ENCODE data around the gene HDAC4.

Gene HDAC4

DNA sequence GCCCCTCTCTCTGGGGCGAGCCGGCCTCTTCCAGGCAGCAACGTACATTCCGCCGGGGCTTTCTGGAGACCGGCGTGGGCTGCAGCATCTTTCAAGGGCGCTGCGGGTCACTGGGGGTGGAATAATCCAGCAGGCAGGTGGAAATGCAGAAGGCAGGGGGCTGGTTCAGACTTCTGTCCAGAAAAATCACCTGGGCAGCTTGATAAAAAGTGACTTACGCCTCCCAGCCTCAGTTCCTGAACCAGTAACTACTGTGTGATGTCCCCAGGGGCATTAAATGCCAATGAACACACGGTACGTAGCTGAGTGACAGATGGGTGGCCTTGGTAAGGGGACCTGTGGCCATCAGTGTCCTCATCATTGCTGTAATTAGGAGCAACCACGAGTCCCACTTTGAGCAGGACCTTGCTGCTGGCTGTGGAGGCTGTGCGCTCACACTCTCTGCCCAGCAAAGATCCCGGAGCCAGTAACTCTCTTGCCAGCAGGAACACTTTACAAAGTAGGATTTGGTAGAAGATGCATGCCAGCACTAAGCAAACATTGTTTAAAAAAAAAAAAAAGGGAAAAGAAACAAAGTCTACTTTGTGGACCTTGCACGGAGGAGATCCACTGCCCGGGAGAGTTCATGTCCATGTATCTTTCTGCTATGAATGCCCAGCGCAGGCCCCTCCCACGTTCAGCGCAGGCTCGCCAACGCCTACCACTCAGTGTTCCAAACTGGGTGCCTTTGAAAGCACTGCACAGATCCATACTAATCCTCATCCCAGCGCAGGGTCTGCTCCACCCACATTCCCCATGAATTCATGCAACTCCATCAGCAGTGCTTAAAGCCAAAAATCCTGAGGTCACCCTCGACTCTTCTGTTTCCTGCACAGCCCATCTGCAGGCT lies 177.3 kb downstream of the HDAC4 start:
- Histone ChIP-seq H3K4me3 (no peak overlapping the region), H3K27ac (peak overlapping the region in 18 of 21 experiments; percentile 18 to 79 (median 62))

DNA sequence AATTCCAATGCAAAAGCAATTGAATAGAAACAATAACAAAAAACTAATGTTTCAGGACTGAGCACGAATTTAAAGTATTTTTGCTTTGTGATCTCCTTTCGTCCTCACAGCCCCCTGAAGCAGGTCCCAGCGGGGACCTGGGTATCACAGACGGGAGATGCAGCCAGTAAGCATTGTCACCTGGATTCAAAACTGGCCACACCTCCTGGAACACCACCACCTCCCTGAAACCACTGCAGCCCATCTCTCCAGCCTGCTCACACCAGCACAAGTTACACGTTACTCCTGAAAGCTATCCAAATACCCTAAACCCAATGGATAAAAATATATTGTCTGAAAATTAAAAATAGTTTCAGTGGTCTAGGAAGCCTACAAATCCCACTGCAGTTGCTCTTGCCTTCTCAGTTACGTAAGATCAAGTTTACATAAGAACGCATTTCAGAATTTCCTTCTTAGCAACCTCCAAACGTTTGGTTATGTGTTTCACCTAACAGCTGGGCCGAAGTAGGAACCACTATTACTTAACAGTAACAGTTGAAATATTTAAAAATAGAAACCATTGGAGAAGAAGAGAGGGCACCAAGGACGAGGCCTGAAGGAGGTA lies 178.0 kb downstream of the HDAC4 start:
- Histone ChIP-seq H3K27ac (peak overlapping the region in 18 of 21 experiments; percentile 18 to 79 (median 58)), H3K4me3 (no peak overlapping the region)

DNA sequence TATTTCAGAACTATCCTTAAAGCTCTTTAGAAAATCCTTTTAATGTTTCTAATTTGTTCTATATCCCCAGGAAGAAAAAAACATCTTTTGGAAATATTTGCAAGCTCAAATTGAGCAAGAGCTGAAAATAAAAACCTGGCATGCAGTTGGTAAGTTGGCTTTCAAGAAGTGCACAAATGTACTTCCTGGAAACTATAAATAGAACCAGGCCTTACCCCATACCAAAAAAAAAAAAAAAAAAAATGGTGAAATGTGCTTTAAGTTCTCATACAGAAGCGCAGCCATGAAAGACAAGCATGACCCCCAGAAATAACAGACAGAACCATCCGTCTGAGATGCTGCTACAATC lies 178.5 kb downstream of the HDAC4 start:
- peak overlapping the region in 16 of 21 experiments; percentile 18 to 82 (median 70) for H3K27ac ChIP-seq
- H3K4me3 ChIP-seq: peak overlapping the region in 1 of 7 experiments; percentile 4

DNA sequence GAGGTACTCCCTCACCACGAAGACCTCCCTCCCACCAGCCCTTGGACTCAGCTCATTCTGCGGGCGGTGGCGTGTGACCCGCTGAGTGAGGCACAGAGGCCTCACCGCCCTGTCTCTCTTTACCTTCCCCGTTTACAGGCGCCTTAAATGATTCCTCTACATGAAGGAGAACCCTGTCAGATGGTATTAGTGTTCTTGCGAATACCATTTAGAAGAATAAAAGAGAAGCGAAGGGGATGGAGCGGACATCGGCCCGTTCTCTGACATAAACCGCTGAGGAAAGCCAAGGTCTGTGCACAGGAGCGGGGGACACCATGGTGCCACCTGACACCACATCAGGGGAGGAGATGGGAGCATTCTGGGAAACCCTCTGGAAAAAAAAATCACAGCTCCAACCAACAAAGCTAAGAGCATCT lies 179.8 kb downstream of the HDAC4 start:
- Histone ChIP-seq H3K27ac (peak overlapping the region in 17 of 21 experiments; percentile 18 to 80 (median 66)), H3K4me3 (no peak overlapping the region)

DNA sequence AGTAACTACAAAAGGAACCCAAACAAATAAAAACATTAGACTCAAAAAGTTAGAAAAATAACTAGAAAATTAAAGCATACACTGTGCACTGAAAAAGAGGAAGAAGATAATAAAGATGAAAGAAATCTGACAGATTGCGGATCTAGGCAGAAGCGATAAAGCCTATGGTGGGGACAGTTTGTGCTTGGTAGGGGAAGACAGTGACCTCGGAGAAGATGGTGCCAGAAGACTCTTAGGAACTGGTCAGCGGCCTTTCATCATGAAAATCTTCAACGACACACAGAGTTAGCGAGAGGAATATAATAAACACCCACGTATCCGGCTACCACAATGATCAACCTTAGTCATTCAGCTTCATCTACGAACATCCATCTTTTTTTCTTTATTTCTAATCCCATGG lies 180.5 kb downstream of the HDAC4 start:
- H3K27ac ChIP-seq: peak overlapping the region in 4 of 21 experiments; percentile 35 to 73 (median 66)

DNA sequence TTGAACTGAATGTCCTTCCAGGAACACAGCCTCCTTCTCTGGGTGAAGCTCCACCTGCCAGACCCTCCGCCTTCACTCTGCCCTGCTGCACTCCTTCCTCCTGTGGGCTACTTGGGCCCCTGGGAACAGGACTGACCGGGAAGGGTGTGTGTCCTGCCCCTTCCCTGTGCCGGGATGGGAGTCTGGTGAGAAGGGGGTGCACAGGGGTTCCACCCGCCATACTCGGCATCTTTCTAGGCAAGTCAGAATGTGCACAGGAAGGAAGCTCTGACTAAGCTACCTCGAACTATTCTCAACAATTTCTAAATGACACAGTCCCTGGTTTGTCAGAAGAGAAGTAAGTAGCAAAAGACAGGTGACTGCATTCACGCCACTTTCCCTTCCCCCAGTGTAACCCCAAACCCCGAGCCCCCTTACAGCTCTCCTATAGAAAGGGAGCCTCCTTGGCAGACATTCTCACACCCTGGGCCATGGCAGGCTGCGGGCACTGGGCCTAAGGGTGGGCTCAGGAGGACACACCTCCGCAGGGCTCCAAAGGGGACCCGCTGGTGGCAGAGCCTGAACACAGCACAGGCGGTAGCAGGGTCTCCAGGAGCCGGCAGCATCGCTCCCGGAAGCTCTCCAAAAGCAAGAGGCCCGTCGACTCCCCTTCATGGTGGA lies 184.1 kb downstream of the HDAC4 start:
- Histone ChIP-seq H3K27ac (peak overlapping the region in 2 of 21 experiments; percentile 1 to 28), H3K4me3 (no peak overlapping the region)

More for the DNA sequence above, 180.5 kb downstream of the HDAC4 start:
- no peak overlapping the region for H3K4me3 ChIP-seq

DNA sequence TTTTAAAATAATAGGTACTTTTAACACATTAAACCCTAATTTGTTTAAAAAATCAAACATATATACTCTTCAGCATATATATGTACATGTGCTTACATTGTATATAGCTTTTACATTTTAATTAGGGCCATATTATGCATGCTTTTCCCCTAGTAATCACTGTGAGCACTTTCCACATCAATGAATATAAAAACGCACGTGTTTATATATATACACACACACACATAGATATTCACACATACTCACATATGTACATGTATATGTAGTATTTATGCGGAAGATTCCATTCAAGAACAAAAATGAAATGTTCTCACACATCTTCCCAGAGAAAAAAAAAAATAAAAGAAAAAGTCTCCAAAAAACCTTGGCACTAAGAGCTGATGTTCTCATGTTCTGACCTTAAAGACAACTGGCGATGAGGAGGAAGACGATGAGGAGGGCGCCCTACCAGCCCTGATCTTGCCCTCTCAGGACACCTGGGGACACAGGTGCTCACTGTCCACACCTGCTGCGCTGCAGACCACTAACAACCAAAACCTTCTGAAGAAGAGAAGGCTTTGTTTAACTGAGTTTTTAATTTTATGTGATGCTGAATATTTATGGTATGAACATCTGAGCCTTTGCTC lies 184.7 kb downstream of the HDAC4 start:
- Histone ChIP-seq H3K4me3 (no peak overlapping the region), H3K27ac (peak overlapping the region in 1 of 21 experiments; percentile 1)

DNA sequence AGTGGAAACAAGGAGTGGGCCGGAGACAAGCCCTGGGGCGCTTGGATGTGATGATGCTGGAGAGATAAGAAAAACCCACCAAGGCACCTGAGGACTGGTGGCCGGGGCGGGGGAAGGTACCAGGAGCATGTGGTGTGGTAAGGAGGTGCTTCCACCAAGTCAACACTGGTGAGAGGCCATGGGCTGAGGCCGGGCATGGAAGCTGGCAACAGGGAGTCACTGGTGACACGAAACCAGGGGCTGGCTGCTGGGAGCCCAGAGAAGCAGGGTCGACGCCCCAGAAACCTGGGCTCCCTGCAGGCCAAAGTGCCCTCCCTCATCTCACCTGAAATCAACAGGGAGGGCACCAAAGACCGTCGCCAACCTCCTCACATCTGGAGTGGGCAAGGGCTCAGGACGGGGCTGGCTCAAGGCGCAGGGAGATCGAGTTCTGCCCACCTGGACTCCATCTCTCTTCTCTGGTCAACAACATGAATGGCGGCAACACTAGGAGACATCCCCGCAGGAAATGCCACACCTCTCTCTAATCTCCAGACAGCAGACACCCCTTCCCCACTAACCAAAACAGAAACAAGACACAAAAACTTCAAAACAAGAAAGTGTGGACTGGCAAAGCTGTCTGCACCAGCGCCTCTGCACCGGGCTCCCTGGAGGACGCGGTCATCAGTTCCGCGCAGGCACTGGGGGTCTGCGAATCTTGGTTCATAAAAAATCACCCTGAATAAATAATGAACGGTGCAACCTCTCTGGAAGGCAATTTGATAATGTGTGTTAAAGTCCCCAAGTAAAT lies 185.5 kb downstream of the HDAC4 start:
- Histone ChIP-seq H3K4me3 (no peak overlapping the region), H3K27ac (no peak overlapping the region)

DNA sequence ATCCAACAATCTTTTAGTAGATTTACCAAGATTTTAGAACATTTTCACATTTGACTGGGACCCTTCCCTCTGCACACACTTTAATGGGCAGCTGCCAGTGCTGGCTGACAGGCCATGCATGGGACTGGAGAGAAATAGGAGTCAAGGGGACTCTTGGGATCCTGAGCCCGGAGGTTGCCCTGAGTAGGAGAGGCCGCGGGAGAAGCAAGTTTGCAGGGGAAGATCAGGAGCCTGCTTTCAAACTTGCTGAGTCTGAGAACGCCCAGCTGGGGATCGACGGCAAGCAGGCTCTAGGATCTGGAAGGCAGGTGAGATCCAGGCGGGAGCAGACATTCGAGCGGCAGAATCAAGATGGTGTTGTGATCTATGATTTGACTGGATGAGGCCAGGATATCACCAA lies 186.1 kb downstream of the HDAC4 start:
- Histone ChIP-seq H3K4me3 (no peak overlapping the region), H3K27ac (no peak overlapping the region)

DNA sequence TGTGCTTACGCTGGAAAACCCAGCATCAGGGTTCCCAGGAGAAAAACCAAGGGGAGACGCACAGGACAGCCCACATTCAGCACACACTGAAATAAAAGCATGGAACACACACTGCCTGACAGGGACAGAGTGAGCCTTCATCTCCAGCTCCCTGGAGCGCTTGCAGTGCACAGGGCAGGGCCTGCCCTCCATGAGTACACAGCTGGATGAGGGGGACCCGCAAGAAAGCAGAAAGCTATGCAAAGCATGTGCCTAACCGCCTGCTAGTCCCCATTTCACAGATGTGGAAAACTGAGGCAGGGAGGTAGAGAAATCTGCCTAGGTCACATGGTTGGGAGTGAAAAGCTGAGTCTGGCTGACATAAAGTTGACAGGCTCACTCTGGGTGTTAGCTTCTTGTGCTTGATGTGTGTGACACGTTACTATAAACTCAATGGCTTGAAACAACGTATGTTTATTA lies 187.1 kb downstream of the HDAC4 start:
- H3K27ac ChIP-seq: peak overlapping the region in 1 of 21 experiments; percentile 10
- H3K4me3 ChIP-seq: no peak overlapping the region

DNA sequence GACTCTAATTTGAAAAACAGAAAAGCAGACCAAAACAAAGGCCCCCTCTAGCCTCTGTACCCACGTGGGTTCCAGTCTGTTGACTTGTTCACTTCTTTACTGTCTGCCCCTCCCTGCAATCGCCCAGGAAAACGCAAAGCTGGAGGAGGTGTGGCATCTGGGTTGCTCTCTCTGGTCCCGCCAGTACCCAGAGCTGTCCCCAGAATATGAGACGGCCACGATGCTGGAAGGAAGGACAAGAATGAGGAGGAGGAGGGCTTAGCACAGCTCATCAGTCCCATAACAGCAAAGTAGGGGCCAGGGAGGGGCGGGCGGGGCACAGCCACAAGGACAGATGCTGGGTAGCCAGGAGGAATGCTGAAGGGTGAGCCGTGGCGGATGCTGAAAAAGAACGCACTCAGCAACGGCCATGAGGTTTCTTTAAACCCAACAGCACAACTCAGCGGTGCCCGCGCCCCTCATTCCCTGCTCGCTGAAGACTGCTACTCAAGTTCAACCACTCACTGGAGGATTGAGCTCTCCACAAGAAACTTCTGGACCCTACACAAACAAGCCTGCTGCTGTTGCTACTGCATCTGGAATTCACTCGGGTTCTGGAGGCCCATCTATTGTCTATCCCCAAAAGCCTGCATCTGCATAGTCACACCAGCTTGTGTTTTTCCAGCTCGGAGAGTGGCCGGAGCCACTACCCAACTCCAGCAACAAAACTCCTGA lies 187.7 kb downstream of the HDAC4 start:
- H3K27ac ChIP-seq: peak overlapping the region in 3 of 21 experiments; percentile 4 to 35 (median 21)
- H3K4me3 ChIP-seq: no peak overlapping the region

DNA sequence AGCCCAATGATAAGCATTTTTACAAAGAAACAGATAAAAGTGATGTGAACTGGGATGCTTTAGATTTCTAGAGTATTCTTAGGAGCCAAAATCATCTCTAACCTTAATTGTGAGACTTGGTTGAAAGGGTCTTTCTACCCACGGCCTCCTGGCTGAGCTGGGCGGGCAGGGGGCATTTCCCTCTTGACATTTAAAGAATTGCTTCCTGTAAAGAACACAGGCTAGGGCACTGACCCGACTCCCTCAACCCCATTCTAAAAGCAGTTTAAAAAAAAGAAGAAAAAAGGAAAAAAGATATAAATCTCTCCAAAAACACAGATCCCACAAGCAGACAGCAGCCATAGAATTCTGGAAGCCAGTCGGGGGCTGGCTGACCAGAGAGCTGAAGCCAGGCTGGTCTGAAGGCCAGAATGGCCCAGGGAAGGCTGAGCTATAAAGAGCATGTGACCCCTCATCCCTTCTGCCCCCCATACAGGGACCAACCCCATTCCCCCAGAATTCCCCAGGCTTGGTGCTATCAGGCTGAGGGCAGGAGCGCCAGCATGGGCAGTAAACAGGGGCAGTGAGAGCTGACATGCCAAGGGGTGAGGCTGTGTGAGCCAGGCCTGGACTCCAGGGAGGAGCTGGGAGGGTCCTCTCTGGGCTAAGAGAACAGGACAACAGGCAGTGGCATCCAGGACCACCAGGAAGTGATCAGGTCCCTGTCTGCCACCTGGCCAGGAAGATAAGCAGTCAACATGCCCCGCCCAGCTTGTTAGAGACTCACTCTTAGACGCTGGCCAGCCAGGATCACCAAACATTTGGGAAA lies 188.5 kb downstream of the HDAC4 start:
- no peak overlapping the region for H3K4me3 ChIP-seq
- H3K27ac ChIP-seq: peak overlapping the region in 3 of 21 experiments; percentile 4 to 35 (median 21)

DNA sequence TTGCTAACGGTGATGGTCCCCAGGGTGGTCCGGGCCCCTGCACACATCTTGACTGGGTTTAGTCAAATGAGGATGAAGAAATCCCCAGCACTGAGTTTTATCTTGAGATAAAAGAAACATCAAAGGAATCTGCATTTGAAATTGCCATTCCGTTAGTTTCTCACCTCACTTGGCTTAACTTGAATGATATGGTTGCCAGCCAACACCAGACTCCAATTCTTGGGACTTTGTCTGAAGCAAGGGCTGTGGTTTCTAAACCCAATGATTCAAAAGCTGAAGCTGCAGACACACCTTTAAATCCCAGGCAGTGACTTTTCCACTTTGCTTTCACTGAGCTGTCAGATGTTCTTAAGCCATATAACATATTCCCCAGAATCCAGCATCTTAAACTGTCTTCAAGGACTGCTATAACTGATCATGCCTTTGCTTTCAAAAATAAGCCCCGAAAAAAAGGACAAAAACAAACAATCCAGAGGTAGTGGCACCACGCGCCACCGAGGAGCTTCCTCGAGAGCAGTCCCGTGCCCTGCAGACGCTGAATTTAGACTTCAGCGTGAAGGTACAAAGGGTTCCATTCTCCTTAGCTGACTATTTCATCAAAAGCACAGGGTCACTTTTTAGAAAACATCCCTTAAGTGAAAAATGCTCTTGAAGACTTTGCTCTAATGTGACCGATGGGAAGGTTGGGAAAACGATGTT lies 189.3 kb downstream of the HDAC4 start:
- H3K27ac ChIP-seq: no peak overlapping the region
- no peak overlapping the region for H3K4me3 ChIP-seq

DNA sequence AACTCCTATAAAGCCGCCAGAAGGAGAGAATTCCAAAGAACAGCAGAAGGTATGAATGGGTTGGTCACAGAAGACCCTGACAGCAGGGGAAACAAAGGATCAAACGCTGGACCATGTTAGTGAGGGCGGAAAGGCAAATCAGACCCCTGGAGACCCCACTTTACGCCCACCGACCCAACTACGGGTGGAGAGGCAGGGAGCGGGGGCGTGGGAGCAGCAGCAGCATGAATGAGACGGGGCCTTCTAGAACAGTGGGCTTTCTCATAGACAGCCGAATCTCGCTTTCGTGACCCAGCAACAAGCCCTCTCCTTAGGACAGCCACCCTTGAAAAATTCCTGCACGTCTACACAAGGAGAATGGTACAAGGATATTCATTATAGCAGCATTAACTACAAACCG lies 191.0 kb downstream of the HDAC4 start:
- H3K4me3 ChIP-seq: no peak overlapping the region

DNA sequence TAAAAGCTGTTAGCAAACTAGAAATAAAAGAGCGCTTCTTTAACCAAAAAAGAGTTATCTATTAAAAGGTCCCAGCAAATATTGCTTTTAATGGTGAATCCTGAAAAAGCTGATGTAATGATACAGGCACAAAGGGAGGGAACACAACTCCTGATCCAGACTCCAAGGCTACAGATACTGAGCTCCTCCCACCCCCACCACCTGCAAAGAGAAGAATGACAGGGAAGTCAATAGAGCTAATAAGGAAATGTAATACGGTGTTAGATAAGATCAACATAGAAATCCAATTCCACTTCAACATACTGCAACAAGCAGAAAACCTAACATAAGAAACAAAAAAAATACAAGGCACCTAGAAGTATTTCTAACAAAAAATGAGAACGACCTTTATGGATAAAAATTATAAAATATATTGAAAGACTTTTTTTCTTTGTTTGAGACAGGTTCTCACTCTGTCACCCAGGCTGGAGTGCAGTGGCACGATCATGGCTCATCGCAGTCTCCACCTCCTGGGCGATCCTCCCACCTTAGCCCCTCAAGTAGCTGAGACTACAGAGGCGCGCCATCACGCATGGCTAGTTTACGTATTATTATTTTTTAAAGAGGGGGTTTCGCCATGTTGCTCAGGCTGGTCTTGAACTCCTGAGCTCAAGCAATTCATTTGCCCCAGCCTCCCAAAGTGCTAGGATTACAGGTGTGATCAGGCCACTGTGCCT lies 192.2 kb downstream of the HDAC4 start:
- Histone ChIP-seq H3K4me3 (no peak overlapping the region), H3K27ac (no peak overlapping the region)

More for the DNA sequence above, 191.0 kb downstream of the HDAC4 start:
- H3K27ac ChIP-seq: no peak overlapping the region

DNA sequence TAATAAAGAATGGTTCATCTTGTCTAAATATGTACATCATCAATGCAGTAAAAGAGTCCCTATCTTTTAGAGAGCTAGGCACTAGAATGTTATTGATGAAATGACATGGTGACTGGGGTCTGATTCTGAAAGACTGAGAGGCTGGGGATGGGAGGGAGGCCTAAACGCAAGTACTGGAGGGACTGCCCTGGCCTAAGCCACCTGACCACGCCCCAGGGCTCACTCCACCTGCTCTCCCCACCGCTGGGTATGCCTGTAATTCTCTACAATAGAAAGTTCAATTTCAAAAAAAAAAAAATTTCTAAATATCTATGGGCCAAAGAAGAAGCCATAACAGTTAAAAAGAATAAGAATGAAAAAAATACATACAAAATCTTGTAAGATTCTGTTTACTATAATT lies 194.0 kb downstream of the HDAC4 start:
- H3K27ac ChIP-seq: no peak overlapping the region
- H3K4me3 ChIP-seq: no peak overlapping the region

DNA sequence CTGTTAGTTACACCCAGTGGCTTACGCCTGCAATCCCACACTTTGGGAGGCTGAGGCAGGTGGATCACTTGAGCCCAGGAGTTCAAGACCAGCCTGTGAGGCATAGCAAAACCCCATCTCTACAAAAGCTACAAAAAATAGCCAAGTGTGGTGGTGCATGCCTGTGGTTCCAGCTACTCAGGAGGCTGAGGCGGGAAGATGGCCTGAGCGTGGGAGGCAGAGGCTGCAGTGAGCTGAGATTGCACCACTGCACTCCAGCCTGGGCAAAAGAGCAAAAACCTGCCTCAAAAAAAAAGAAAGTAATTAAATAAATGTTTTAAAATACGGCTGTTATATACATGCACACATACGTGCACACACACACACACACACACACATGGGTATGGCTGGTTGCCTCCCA lies 194.8 kb downstream of the HDAC4 start:
- H3K27ac ChIP-seq: no peak overlapping the region

More for the DNA sequence above, 194.8 kb downstream of the HDAC4 start:
- no peak overlapping the region for H3K4me3 ChIP-seq

Measured in skin epidermis (tissue), 12 donors.